HepG2 (cell line): ENCODE measurements around the gene CHRD.

ENCODE experiments used
- ELF1 ChIP-seq: sonication (generic); formaldehyde crosslinking; IDR thresholded peaks from 2 replicates; pipeline ENCODE4 v1.4.0; 2020; ENCODE audit warnings: missing genetic modification reagents
- ELF4 ChIP-seq: sonication (generic); formaldehyde crosslinking; IDR thresholded peaks from 2 replicates; pipeline ENCODE4 v1.5.0; 2020; ENCODE audit warnings: missing genetic modification reagents, mild to moderate bottlenecking, moderate library complexity, borderline replicate concordance
- MYNN ChIP-seq: sonication (generic); formaldehyde crosslinking; IDR thresholded peaks from 2 replicates; pipeline ENCODE4 v1.4.0; 2020; ENCODE audit warnings: mild to moderate bottlenecking, low read depth, missing genetic modification reagents
- TAF1 ChIP-seq: sonication (generic); formaldehyde crosslinking; IDR thresholded peaks from 2 replicates; pipeline ENCODE4 v1.4.0; 2020; ENCODE audit warnings: missing genetic modification reagents
- ZFP1 ChIP-seq: IDR thresholded peaks from 2 replicates; pipeline ENCODE4 v1.6.1; 2016
- ZFP36L1 ChIP-seq: sonication (generic); formaldehyde crosslinking; IDR thresholded peaks from 2 replicates; pipeline ENCODE4 v1.8.0; 2022; ENCODE audit warnings: mild to moderate bottlenecking, missing genetic modification reagents, moderate library complexity
- ZNF274 ChIP-seq: sonication (generic); formaldehyde crosslinking; IDR thresholded peaks from 2 replicates; pipeline ENCODE4 v1.5.1; 2020; ENCODE audit warnings: mild to moderate bottlenecking, missing genetic modification reagents
- TF ChIP-seq, protein P1 (sequence below): sonication (generic); formaldehyde crosslinking; IDR thresholded peaks from 2 replicates; pipeline ENCODE4 v1.5.1; 2020; ENCODE audit warnings: mild to moderate bottlenecking, missing genetic modification reagents
- TF ChIP-seq, protein P2 (sequence below): sonication (generic); formaldehyde crosslinking; IDR thresholded peaks from 2 replicates; pipeline ENCODE4 v1.4.0; 2020; ENCODE audit warnings: mild to moderate bottlenecking, missing genetic modification reagents
- TF ChIP-seq, protein P3 (sequence below): sonication (generic); formaldehyde crosslinking; IDR thresholded peaks from 2 replicates; pipeline ENCODE4 v1.5.0; 2020; ENCODE audit warnings: mild to moderate bottlenecking, missing genetic modification reagents, moderate library complexity
- TF ChIP-seq, protein P4 (sequence below): sonication (generic); formaldehyde crosslinking; IDR thresholded peaks from 2 replicates; pipeline ENCODE4 v1.4.0; 2020; ENCODE audit warnings: mild to moderate bottlenecking, missing genetic modification reagents
- TF ChIP-seq, protein P5 (sequence below): IDR thresholded peaks from 2 replicates; pipeline ENCODE4 v1.6.1; 2016; ENCODE audit warnings: missing compliant biosample characterization, missing genetic modification reagents, borderline replicate concordance
- TF ChIP-seq, protein P6 (sequence below): sonication (generic); formaldehyde crosslinking; IDR thresholded peaks from 2 replicates; pipeline ENCODE4 v1.5.1; 2020; ENCODE audit warnings: missing genetic modification reagents, mild to moderate bottlenecking, borderline replicate concordance

DNA sequence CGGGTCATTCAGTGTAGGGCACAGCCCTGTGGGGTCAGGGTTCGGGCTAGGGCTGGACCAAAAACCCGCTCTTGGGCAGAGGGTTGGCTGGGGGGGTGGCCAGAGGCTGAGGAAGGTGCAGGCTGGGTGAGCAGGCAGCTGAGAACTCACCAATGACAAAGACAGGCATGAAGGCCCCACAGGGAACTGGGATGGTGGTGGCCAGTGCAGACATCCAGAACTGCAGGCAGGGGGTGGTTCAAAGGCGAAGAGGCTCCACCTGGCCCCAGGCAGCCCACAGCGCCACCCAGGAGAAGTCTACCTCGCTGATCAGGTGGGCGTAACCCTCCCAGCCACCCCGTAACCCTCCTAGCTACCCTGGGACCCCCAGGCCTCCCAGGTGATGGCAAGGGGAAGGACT is 25.1 kb upstream of the CHRD start:
- TF ChIP-seq, protein P1, sequence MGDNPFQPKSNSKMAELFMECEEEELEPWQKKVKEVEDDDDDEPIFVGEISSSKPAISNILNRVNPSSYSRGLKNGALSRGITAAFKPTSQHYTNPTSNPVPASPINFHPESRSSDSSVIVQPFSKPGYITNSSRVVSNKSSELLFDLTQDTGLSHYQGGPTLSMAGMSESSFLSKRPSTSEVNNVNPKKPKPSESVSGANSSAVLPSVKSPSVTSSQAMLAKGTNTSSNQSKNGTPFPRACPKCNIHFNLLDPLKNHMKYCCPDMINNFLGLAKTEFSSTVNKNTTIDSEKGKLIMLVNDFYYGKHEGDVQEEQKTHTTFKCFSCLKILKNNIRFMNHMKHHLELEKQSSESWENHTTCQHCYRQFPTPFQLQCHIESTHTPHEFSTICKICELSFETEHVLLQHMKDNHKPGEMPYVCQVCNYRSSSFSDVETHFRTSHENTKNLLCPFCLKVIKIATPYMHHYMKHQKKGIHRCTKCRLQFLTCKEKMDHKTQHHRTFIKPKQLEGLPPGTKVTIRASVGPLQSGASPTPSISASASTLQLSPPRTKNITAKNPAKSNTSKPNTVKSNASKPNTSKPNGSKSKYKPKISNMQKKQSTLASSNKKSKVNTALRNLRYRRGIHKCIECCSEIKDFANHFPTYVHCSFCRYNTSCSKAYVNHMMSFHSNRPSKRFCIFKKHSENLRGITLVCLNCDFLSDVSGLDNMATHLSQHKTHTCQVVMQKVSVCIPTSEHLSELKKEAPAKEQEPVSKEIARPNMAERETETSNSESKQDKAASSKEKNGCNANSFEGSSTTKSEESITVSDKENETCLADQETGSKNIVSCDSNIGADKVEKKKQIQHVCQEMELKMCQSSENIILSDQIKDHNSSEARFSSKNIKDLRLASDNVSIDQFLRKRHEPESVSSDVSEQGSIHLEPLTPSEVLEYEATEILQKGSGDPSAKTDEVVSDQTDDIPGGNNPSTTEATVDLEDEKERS (CRISPR knock-in tag) = no peak
- TF ChIP-seq ELF1 (no peak), ELF4 (CRISPR knock-in tag) (no peak), ZFP36L1 (no peak), MYNN (no peak), ZFP1 (CRISPR knock-in tag) (no peak), ZNF274 (CRISPR knock-in tag) (no peak), TAF1 (no peak)
- TF ChIP-seq, protein P2, sequence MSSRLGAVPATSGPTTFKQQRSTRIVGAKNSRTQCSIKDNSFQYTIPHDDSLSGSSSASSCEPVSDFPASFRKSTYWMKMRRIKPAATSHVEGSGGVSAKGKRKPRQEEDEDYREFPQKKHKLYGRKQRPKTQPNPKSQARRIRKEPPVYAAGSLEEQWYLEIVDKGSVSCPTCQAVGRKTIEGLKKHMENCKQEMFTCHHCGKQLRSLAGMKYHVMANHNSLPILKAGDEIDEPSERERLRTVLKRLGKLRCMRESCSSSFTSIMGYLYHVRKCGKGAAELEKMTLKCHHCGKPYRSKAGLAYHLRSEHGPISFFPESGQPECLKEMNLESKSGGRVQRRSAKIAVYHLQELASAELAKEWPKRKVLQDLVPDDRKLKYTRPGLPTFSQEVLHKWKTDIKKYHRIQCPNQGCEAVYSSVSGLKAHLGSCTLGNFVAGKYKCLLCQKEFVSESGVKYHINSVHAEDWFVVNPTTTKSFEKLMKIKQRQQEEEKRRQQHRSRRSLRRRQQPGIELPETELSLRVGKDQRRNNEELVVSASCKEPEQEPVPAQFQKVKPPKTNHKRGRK = no peak
- TF ChIP-seq, protein P3, sequence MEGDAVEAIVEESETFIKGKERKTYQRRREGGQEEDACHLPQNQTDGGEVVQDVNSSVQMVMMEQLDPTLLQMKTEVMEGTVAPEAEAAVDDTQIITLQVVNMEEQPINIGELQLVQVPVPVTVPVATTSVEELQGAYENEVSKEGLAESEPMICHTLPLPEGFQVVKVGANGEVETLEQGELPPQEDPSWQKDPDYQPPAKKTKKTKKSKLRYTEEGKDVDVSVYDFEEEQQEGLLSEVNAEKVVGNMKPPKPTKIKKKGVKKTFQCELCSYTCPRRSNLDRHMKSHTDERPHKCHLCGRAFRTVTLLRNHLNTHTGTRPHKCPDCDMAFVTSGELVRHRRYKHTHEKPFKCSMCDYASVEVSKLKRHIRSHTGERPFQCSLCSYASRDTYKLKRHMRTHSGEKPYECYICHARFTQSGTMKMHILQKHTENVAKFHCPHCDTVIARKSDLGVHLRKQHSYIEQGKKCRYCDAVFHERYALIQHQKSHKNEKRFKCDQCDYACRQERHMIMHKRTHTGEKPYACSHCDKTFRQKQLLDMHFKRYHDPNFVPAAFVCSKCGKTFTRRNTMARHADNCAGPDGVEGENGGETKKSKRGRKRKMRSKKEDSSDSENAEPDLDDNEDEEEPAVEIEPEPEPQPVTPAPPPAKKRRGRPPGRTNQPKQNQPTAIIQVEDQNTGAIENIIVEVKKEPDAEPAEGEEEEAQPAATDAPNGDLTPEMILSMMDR (CRISPR knock-in tag) = no peak
- TF ChIP-seq, protein P4, sequence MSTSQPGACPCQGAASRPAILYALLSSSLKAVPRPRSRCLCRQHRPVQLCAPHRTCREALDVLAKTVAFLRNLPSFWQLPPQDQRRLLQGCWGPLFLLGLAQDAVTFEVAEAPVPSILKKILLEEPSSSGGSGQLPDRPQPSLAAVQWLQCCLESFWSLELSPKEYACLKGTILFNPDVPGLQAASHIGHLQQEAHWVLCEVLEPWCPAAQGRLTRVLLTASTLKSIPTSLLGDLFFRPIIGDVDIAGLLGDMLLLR (CRISPR knock-in tag) = no peak
- TF ChIP-seq, protein P5, sequence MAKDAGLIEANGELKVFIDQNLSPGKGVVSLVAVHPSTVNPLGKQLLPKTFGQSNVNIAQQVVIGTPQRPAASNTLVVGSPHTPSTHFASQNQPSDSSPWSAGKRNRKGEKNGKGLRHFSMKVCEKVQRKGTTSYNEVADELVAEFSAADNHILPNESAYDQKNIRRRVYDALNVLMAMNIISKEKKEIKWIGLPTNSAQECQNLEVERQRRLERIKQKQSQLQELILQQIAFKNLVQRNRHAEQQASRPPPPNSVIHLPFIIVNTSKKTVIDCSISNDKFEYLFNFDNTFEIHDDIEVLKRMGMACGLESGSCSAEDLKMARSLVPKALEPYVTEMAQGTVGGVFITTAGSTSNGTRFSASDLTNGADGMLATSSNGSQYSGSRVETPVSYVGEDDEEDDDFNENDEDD (CRISPR knock-in tag) = no peak
- TF ChIP-seq, protein P6, sequence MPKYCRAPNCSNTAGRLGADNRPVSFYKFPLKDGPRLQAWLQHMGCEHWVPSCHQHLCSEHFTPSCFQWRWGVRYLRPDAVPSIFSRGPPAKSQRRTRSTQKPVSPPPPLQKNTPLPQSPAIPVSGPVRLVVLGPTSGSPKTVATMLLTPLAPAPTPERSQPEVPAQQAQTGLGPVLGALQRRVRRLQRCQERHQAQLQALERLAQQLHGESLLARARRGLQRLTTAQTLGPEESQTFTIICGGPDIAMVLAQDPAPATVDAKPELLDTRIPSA (CRISPR knock-in tag) = no peak
